ENCODE data around the gene IFITM1. TPM values are rescaled to one million over a fixed set of nuclear protein-coding genes. Genes with fewer than 3 reads are reported as not detected.
"Not testable (repeated sequence)": the region's sequence is repeated elsewhere in the genome, so short reads cannot be mapped to it uniquely, and the experiment has no call there.

Gene IFITM1
- total and polyA plus RNA-seq, 2 of the 8 experiments (the other 6 are each of a cell fraction or from before 2014, with no cell fraction given) = 394 to 1,464 TPM

DNA sequence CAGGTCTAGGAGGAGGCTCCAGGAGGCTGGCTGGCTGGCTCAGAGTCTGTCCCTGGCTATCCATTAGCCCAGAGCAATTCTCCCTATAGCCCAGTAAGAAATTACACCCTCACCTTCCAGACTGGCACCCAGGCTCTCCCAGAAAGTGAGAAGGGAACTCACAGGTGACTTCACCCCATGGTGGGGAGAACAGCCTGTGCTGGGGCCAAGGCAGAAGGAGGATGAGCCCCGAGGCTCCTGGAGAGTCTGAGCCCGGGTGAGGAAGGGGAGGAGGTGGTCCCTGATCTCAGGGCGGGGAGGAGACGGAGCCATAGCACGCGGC, 675 bp downstream of the IFITM1 start:
- FAIRE-seq; H3K9me3 ChIP-seq (ENCODE audit: insufficient read depth in 2 of 2, low read depth in 1 of 2, low read length in 1 of 2); H2BK12ac ChIP-seq (ENCODE audit: low read depth, low read length); H3K56ac ChIP-seq (replicated peaks; ENCODE audit: insufficient read length, low read depth, low read length); H2BK120ac ChIP-seq (replicated peaks; ENCODE audit: low read depth, low read length); H4K20me1 ChIP-seq (replicated peaks in 1 of 2; ENCODE audit: control insufficient read depth in 1 of 2, insufficient read depth in 2 of 2, low read length in 2 of 2); H3K27me3 ChIP-seq (replicated peaks in 1 of 4; ENCODE audit: control insufficient read depth in 3 of 4, extremely low read depth in 1 of 4, insufficient read depth in 3 of 4, low read length in 3 of 4); H2AK5ac ChIP-seq (ENCODE audit: low read depth, low read length); H3K23ac ChIP-seq (ENCODE audit: insufficient read length); H3K79me1 ChIP-seq (ENCODE audit: low read depth, low read length); H3K4ac ChIP-seq (replicated peaks; ENCODE audit: insufficient read length, low read depth, low read length); H3K36me3 ChIP-seq (ENCODE audit: control insufficient read depth in 2 of 4, insufficient read depth in 4 of 4, low read length in 3 of 4); DNase-seq (ENCODE audit: low read depth in 1 of 2, low spot score in 2 of 2); H2BK20ac ChIP-seq (ENCODE audit: low read length); H4K91ac ChIP-seq (replicated peaks; ENCODE audit: insufficient read length, low read length); H3K27ac ChIP-seq (ENCODE audit: low read depth, low read length); H2AFZ ChIP-seq (ENCODE audit: low read length); H4K8ac ChIP-seq (ENCODE audit: extremely low read depth, insufficient read depth, low read length); H3K14ac ChIP-seq (ENCODE audit: insufficient read length); H4K5ac ChIP-seq (ENCODE audit: insufficient read length, low read depth, low read length): not testable (repeated sequence)
- Histone ChIP-seq H2BK15ac (ENCODE audit: low read length) (0 out of 2 replicates have a peak overlapping the region, but pooled peaks have one; percentile 36), H3K4me3 (ENCODE audit: extremely low read depth in 1 of 4, insufficient read depth in 2 of 4, low read depth in 3 of 4, low read length in 4 of 4) (peak overlapping the region; percentile 71 to 94 (median 86)), H3K23me2 (ENCODE audit: low read depth, low read length) (peaks cover 15% of the 10 kb centered on the region; the same call in 1 of the 2 replicates), H3K18ac (ENCODE audit: extremely low read depth, low read length) (peak overlapping the region; percentile 95; the same call in 1 of the 2 replicates), H3K79me2 (ENCODE audit: control insufficient read depth in 1 of 2, insufficient read depth in 2 of 2, low read length in 2 of 2) (peaks cover 0 to 18% of the 10 kb centered on the region in 2 experiments; a peak in 2 of 4 replicates), H3K4me2 (ENCODE audit: insufficient read depth in 1 of 2, low read depth in 2 of 2, low read length in 2 of 2) (peak overlapping the region; percentile 75 to 89), H2BK5ac (ENCODE audit: low read depth, low read length) (peak overlapping the region; percentile 96), H3K4me1 (replicated peaks in 1 of 4; ENCODE audit: control insufficient read depth in 3 of 4, insufficient read depth in 4 of 4, low read length in 3 of 4) (peaks cover 9 to 40% (median 31%) of the 10 kb centered on the region in 4 experiments), H3K9ac (replicated peaks in 1 of 4; ENCODE audit: extremely low read depth in 1 of 4, low read depth in 3 of 4, low read length in 3 of 4) (peak overlapping the region in 2 of 4 experiments; percentile 51 to 85; a peak in 2 of 7 replicates)
- 6% methylated on average over 4 of the region's 6 CpGs; no CpG with 5 or more reads in 1 of the 2 experiments for WGBS, 2 experiments (ENCODE audit: extremely low coverage in 1 of 2, insufficient coverage in 1 of 2, insufficient read length in 1 of 2, insufficient replicate concordance in 2 of 2, low coverage in 1 of 2, low lambda C conversion rate in 2 of 2, missing lambda C conversion rate in 1 of 2)
- POLR2A ChIA-PET (ENCODE audit: partially characterized antibody) = interaction anchor here (2.1 to 4.0 kb wide), 3 partner anchors 16 to 41 kb away, joined by 9 to 17 read pairs (median 11); no protein-coding TSS in a partner anchor
- CTCF ChIA-PET (ENCODE audit: partially characterized antibody) = interaction anchor here (0.9 to 4.2 kb wide), 5 partner anchors 9 to 63 kb away, joined by 3 to 33 read pairs (median 4); no protein-coding TSS in a partner anchor
